SHP77 treated with DMSO at 0.1 percent for 48 hours (cell line): ENCODE measurements around the gene AKAP6.
"Not testable (repeated sequence)": the region's sequence is repeated elsewhere in the genome, so short reads cannot be mapped to it uniquely, and the experiment has no call there.

Source experiments
- DNase-seq: peaks from one replicate; lab custom pipeline; 2025; lab: John Stamatoyannopoulos, UW

The AKAP6 gene

DNA sequence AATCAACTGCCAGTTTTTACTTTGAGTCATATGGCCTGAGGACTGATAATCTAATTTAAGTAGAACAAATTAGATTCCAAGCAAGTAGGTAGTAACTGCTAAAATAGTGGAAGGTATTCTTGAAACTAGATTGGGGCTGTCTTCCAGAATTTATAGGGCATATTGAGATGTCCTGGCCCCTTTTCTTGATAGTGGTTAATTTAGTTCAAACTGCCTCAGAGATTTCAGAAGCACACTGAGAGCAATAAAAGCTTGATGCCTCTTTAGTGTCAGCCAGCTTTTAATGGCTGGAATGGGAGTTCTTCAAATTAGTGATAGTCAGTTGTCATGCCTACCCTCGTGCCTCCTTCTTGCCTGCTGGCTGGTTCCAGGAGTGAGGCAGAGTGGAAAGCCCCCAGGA, 120.5 kb downstream of the AKAP6 start:
- DNase-seq, result no peak

DNA sequence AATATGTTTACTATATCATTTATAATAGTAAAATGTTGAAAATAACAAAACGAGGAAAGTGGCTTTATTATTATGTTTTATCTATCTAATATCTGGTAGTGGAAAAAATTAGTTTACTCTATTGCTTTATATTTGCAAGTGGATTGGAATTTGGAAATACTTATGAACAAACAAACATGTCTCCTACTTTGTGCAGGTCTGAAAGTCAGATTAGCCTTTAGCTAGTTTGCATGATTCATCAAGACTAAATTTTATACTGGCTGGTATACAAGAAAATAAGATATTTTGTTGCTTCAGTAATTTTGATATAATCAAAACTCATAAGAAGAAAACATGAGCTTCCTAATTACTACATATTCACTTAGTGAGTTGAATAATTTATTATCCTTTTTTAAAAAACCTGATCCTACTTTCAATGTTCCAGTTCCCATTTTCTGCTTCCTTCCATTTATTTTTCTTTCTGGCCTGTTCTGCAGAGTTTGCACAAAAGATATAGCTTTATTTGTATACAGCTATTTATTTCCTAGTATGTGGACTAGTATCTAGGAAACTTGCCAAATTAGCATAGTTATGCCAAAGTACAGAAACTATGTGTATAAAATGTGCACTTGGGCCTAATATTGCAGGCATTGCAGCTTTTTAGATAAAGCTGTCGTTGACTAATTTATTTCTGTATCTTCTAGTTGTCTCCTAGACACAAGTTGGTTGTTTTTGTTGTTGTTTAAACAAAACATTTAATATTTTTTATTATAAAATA, 122.0 kb downstream of the AKAP6 start:
- no peak for DNase-seq

- DNase-seq, result no peak
Observed at GRCh38 chr14:32453857-32454810, 125.0 kb downstream of the AKAP6 start.

DNA sequence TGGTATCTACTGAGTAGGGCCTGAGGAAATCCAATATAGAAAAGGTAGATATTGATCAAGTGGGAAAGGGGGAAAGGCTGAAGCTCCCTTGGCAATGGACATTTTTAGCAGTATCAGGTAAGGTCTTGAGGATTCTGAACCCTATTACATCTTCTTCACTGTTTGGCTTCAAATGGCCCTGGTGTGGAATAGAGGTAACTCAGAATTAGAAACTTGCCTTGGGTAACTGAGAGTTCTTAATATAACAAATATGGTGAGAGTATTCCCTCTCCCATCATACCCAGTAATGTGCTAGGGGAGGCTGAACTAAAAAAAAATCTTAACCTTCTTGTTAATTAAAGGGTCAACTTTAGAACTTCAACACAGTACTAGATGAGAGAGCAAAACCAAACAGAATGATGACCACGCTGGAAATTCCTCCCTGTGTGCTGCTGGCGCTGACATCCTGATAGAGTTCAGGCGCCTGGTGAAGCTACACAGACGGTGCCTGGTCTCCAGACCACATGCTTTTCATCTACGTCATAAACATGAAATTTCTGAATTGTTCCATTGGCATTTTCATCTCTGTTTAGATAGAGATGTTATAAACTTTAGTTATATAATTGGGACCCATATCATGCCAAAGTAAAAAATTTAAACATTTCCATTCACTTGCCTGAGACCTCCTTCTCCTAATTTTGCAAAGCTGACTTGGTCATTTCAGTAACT, 128.3 kb downstream of the AKAP6 start:
- DNase-seq, result no peak

- no peak for DNase-seq
Observed at GRCh38 chr14:32458720-32459119, 129.6 kb downstream of the AKAP6 start.

DNA sequence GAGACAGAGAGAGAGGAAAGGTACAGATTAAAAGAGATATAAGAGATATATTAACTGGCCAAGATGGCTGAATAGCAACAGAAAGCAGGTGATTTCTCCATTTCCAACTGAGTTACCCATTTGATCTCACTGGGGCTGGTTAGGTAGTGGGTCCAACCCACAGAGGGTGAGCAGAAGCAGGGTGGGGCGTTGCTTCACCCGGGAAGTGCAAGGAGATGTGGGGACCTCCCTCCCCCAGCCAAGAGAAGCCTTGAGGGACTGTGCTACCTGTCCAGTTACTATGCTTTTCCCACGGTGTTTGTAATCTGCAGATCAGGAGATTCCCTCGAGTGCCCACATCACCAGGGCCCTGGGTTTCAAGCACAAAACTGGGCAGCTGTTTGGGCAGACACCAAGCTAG, 131.2 kb downstream of the AKAP6 start:
- DNase-seq, result no peak

DNA sequence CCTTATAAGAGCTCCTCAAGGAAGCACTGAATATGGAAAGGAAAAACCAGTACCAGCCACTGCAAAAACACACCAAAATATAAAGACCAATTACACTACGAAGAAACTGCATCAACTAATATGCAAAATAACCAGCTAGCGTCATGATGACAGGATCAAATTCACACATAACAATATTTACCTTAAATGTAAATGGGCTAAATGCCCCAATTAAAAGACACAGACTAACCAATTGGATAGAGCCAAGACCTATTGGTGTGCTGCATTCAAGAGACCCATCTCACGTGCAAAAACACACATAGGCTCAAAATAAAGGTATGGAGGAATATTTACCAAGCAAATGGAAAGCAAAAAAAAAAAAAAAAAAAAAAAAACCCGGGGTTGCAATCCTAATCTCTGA, 133.5 kb downstream of the AKAP6 start:
- not testable (repeated sequence) for DNase-seq

- DNase-seq, result no peak
Observed at GRCh38 chr14:32468955-32469354, 139.9 kb downstream of the AKAP6 start.

- peak; percentile 40 for DNase-seq
Observed at GRCh38 chr14:32469388-32470160, 140.5 kb downstream of the AKAP6 start.

GRCh38 chr14:32470161-32470715, 141.1 kb downstream of the AKAP6 start:
- DNase-seq, result no peak

GRCh38 chr14:32471181-32471580, 142.1 kb downstream of the AKAP6 start:
- no peak for DNase-seq

- DNase-seq, result no peak
Observed at GRCh38 chr14:32472076-32472475, 143.0 kb downstream of the AKAP6 start.

DNA sequence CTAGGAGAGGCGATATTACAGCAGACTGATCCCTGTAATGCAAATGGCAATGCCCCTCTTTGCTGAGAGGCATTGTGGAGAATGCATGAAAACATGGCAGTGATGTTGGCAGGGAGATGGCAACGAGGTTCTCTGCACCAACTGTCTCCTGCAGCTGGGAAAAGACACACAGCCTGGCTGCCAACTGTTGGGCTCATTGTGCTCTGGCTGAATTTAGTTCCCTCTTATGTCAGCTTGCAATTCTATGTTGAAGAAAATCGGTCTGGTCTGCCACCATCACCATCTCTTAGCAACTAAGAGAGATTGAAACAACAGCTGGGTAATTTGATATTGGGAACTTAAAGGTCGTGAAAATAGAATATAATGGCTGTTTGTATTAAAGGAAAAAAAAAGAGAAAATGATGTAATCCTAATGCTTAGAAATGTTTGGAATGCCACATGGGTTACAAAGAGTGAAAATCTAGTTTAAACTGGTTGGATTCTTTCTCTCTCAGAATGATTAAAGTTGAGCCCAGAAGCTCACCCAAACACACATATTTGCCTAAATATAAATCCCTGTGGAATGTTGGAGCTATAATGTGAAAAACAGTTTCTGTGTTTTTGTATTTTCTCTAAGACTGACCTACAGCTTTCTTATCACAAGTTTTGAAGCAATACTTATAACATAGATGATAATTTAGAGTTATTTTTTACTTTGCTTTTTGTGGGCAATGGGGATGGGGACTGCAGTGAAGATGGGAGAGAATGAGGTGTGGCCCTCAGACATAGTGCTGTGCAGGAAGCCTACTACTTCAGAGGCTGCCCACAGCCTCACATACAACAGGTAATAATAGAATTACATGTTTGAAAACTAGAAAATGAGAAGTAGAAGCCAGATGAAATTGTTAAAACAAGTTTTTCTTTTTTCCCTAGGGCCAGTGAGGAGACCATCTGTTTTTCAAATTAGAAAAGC, 143.7 kb downstream of the AKAP6 start:
- DNase-seq, result no peak

DNA sequence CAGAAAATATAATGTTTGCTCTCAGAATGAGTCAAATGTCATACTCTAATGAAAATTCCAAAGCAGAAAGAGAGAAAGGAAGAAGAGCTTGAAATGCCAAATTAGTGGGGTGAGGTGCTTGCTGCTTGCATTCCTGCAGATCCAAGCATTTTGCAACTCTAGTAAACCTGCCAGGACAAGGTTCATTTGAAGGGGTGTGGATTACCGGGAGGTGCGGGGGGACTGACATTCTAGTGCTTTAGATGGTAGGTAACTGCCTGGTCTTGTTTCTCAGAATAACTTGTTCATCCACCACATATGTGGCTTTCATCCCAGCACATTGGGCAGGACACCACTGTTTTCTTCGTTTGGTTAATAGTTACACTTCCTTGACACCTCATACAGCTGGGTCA, 144.4 kb downstream of the AKAP6 start:
- DNase-seq, result no peak

DNA sequence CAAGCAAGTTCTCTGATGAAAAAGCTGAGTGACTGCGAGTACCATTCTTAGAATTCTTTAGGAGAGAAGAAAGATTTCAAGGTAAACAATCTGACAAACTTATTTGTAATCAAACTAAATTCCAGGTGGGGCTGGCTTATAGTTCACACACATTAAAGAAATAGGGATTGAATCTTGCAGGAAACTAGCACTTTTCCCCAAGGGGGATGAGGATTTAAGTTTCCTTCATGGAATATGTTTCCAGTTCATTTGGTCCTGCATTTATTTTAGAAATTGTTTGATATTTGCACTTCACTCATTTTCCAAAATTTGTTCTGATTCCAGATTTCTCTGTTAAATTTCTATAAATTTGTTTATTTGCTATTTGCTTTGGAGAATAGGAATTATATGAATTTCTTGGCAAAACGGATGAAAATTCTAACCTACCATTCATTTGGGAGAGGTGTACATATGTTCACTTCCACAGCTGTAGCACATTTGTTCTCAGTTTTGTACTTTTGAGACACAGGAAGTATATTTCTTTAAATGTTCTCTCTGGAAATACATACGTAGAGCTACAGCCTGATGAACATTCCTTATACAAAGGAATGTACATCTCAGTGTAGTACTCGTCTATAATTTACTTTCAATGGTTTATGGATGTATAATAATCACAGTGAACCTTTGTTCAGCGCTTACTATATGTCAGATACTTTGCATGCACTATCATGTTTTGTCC, 145.5 kb downstream of the AKAP6 start:
- DNase-seq, result no peak

DNA sequence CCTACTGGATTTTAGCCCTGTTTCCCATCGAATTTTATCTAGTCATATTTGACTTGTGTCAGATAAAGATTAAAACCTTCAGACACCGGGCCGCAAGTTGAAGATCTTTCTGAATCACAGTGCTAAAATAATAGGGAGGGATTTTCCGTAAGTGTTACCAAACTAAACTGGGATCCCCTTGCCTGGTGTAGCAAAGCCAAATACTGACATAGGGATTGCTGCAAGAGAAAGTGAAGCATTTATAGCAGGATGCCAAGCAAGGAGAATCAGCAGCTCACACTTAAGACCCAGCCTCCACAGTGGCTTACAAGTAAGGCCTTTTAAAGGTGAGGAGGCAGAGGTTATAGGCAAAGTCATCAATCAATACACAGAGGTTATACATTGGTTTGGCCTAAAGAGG, 147.4 kb downstream of the AKAP6 start:
- DNase-seq, result no peak

DNA sequence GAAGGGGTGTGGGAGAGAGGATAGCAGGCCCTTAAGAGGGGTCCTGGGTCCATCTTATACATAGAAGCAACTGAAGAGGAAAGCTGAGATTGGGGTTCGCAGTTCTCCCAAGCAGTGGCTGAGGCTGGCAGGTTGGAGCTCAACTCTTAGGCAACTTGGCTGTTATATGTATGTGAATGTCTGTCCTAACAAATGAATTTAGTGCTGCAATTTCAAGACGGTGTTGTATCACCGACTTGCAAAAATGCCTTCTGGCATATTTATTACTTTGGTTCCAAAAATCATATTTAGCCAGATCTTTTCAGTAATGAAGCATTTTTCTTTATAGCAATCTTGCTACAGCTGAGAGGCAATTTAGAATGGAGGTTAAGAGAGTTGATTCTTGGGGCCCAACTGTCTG, 148.3 kb downstream of the AKAP6 start:
- no peak for DNase-seq

- DNase-seq, result no peak
Observed at GRCh38 chr14:32478050-32478449, 149.0 kb downstream of the AKAP6 start.

DNA sequence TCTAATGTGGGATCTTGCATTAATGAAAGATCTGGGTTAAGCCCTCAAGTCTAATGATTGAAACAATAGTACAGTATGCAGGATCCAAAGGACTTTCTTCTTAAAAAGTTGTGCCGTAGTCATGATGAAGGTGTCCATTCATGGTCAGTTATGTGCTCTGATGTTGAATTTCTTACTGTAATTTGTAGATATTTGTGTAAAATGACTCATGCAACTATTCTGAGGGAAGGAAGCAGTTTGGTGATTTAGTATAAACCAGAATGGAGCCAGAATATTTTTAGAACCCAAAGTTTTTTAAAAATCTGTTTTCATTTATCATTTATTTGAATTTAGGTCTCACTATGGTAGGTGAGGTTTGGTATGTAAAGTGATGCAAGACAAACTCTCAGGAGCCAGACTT, 151.2 kb downstream of the AKAP6 start:
- DNase-seq, result no peak

- no peak for DNase-seq
Observed at GRCh38 chr14:32481707-32482106, 152.6 kb downstream of the AKAP6 start.
